Neutrophil (primary cell): ENCODE results near the gene ARID1A.

Source experiments
- H3K27ac ChIP-seq: fragments of 200-600 bp; sonication (generic); 2 replicates; pipeline ENCODE4 v1.5.1; 2016; ENCODE audit warnings: mild to moderate bottlenecking, moderate library complexity
- H3K27me3 ChIP-seq: fragments of 200-600 bp; sonication (generic); 2 replicates; pipeline ENCODE4 v1.6.0; 2016; ENCODE audit warnings: mild to moderate bottlenecking
- H3K36me3 ChIP-seq: fragments of 200-600 bp; sonication (generic); 2 replicates; pipeline ENCODE4 v1.5.1; 2017
- H3K4me1 ChIP-seq, 2 experiments: fragments of 200-600 bp in 1 of 2; sonication (generic) in 1 of 2; 1 replicate in 1 of 2; 2 replicates in 1 of 2; pipeline versions ENCODE4 v1.5.1 to v1.6.1; 2013 to 2016; ENCODE audit warnings: low read depth in 1 of 2, low read length in 1 of 2, mild to moderate bottlenecking in 1 of 2, moderate library complexity in 1 of 2; ENCODE audit not compliant: control insufficient read depth in 1 of 2, insufficient read depth in 1 of 2
- H3K4me3 ChIP-seq, 2 experiments: fragments of 200-600 bp in 1 of 2; sonication (generic) in 1 of 2; 1 replicate in 1 of 2; 2 replicates in 1 of 2; pipeline ENCODE4 v1.5.1; 2013 to 2016; ENCODE audit warnings: low read depth in 1 of 2, low read length in 1 of 2, mild to moderate bottlenecking in 1 of 2, moderate library complexity in 1 of 2
- H3K9me3 ChIP-seq: fragments of 200-600 bp; sonication (generic); 2 replicates; pipeline ENCODE4 v1.5.1; 2016
- TF ChIP-seq, protein P1 (sequence below): fragments of 200-600 bp; sonication (generic); IDR thresholded peaks from 2 replicates; pipeline ENCODE4 v1.5.1; 2016; ENCODE audit warnings: antibody characterized with exemption

The ARID1A gene

DNA sequence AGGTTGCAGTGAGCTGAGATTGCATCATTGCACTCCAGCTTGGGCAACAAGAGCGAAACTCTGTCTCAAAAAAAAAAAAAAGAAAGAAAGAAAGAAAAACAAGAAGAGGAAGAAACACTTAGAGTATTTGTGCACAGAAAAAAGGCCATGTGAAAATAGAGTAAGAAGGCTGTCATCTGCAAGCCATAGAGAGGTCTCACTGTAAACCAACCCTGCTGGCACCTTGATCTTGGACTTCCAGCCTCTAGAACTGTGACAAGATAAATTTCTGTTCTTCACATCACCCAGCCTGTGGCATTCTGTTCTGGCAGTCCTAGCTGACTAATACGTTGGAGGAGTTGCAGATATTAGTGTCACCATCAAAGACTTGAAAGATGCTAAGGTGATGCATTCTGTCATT, 118.6 kb downstream of the ARID1A start:
- Histone ChIP-seq H3K27ac (peak overlapping the region; percentile 83), H3K9me3 (no peaks in the 10 kb centered on the region), H3K4me3 (peak overlapping the region in 1 of 2 experiments; percentile 28), H3K27me3 (no peaks in the 10 kb centered on the region), H3K36me3 (no peaks in the 10 kb centered on the region), H3K4me1 (peaks cover 63 to 67% of the 10 kb centered on the region in 2 experiments)
- TF ChIP-seq, protein P1, sequence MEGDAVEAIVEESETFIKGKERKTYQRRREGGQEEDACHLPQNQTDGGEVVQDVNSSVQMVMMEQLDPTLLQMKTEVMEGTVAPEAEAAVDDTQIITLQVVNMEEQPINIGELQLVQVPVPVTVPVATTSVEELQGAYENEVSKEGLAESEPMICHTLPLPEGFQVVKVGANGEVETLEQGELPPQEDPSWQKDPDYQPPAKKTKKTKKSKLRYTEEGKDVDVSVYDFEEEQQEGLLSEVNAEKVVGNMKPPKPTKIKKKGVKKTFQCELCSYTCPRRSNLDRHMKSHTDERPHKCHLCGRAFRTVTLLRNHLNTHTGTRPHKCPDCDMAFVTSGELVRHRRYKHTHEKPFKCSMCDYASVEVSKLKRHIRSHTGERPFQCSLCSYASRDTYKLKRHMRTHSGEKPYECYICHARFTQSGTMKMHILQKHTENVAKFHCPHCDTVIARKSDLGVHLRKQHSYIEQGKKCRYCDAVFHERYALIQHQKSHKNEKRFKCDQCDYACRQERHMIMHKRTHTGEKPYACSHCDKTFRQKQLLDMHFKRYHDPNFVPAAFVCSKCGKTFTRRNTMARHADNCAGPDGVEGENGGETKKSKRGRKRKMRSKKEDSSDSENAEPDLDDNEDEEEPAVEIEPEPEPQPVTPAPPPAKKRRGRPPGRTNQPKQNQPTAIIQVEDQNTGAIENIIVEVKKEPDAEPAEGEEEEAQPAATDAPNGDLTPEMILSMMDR, result no peak

DNA sequence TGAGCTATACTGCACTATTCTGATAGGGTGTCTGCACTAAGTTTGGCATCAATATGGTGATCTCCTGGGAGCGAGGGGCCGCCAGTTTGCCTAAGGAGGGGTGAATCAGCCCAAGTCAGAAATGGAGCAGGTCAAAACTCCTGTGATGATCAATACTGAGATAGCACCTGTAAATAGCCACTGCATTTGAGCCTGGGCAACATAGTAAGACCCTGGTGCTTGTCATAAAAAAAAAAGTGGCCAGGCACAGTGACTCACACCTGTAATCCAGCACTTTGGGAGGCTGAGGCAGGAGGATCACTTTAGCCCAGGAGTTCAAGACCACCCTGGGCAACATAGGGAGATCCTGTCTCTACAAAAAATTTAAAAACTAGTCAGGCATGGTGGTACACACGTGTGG, 119.1 kb downstream of the ARID1A start:
- H3K9me3 ChIP-seq, result no peaks in the 10 kb centered on the region
- TF ChIP-seq, protein P1, result no peak
- H3K4me3 ChIP-seq, result no peak overlapping the region
- no peaks in the 10 kb centered on the region for H3K27me3 ChIP-seq
- peak overlapping the region; percentile 83 for H3K27ac ChIP-seq
- H3K4me1 ChIP-seq, result peaks cover 63 to 67% of the 10 kb centered on the region in 2 experiments
- H3K36me3 ChIP-seq, result no peaks in the 10 kb centered on the region

DNA sequence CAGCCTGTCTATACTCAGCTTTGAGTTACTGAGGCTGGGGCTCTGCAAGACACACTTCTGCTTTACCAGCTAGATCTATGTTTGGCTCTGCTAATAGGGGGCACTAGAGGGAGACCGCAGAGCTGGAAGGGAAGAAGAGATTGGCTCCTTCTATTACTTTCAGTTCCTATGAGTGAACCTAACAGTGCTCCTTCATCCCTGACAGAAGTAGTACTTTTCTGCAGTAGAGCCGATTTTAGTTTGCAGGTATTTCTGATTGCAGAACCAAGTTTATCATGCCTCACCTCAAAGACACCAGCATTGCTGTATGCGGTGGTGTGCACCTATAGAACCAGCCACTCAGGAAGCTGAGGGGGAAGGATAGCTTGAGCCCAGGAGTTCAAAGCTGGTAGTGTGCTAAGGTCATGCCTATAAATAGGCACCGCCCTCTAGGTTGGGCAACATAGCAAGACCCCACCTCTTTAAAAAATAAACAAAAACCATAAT, 125.0 kb downstream of the ARID1A start:
- H3K9me3 ChIP-seq, result no peaks in the 10 kb centered on the region
- peaks cover 32 to 33% of the 10 kb centered on the region in 2 experiments for H3K4me1 ChIP-seq
- H3K27me3 ChIP-seq, result no peaks in the 10 kb centered on the region
- peak overlapping the region; percentile 81 for H3K27ac ChIP-seq
- TF ChIP-seq, protein P1, result peak; percentile 71
- H3K4me3 ChIP-seq, result peak overlapping the region; percentile 34 to 36
- no peaks in the 10 kb centered on the region for H3K36me3 ChIP-seq

DNA sequence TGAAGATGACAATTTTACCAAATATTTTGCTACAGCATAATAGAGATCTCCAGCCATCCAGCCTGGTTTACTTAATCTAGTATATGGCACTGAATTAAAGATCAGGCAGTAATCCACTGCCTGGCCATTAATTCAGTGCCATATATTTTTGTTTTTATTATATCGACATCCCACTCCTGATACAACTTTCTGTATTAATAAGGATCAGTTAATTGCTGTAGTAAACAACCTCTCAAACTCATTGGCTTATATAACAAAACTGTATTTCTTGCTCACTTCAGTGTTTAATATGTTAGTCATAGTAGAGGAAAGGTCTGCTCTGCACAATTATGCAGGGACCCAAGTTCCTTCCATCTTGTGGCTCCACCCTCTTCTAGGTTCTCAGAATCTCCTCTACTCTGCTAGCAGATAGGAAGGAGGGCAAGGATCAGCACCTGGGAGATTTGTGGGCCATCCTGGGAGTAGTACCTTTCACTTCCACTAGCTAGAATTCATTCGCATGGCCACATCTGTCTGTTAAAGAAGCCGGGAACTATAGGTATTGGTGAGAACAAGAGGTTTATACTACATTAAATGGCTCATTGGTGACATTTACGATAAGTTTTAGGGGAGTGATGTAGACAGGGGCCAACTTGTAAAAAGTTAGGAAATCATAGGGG, 127.1 kb downstream of the ARID1A start:
- no peak overlapping the region for H3K4me3 ChIP-seq

DNA sequence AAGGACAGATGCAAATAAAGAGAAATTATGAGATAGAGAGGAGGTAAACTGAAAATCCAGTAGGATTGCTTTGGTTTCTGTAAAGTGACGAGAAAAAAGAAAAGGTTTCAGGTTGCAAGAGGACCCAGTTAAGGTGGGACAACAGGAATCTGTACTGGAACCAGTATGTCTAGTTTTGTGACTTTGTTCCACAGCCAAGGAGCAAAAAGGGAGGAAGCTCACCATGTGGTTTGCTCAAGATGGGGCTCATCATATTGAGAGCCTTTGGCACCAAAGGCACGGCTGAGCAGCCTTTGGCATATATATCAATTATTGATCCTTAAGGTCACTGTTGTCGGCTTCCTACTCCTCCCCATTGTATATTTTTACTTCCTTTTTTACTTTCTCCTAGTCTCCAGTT, 128.9 kb downstream of the ARID1A start:
- TF ChIP-seq, protein P1, result no peak
- H3K27ac ChIP-seq, result no peak overlapping the region
- peaks cover 44 to 52% of the 10 kb centered on the region in 2 experiments for H3K4me1 ChIP-seq
- peaks cover 9% of the 10 kb centered on the region for H3K36me3 ChIP-seq
- no peak overlapping the region for H3K4me3 ChIP-seq
- no peaks in the 10 kb centered on the region for H3K9me3 ChIP-seq
- H3K27me3 ChIP-seq, result no peaks in the 10 kb centered on the region

More for the DNA sequence above, 127.1 kb downstream of the ARID1A start:
- H3K4me1 ChIP-seq, result peaks cover 28 to 35% of the 10 kb centered on the region in 2 experiments
- TF ChIP-seq, protein P1, result no peak
- no peaks in the 10 kb centered on the region for H3K27me3 ChIP-seq
- no peaks in the 10 kb centered on the region for H3K36me3 ChIP-seq
- H3K9me3 ChIP-seq, result no peaks in the 10 kb centered on the region
- no peak overlapping the region for H3K27ac ChIP-seq
